Measurements from ENCODE around the gene FN1.
"Not testable (repeated sequence)": the region's sequence is repeated elsewhere in the genome, so short reads cannot be mapped to it uniquely, and the experiment has no call there.

The FN1 gene

DNA sequence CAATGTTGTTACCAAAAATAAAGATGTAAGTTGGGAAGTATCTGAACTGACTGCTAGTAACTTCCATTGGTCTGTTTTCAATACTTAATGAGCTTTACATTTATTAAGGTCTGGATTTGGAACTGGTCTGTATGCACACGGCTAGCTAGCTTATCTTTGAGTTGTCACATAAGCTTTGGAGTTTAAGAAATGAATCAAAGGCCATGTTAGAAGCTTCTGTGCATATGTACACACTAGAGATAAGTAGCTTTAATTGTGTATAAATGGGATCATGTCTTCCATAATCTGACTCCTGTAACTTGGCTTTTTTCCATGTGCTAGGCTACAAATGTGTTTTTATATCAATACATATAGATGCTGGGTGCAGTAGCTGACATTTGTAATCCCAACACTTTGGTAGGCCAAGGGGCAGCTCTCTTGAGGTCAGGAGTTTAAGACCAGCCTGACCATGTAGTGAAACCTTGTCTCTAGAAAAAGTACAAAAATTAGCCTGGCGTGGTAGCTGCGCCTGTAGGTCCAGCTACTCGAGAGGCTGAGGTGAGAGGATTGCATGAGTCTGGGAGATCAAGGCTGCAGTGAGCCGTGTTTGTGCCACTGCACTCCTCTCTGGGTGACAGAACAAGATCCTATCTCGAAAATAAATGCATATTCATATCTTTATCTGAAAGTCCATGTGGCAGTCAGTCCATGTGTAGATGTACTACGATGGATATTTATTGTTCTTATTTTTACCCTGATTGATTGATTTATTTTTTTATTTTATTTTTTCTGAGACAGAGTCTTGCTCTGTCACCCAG lies 96.8 kb downstream of the FN1 start:
- no peak for DNase-seq (ENCODE audit: low read depth)

DNA sequence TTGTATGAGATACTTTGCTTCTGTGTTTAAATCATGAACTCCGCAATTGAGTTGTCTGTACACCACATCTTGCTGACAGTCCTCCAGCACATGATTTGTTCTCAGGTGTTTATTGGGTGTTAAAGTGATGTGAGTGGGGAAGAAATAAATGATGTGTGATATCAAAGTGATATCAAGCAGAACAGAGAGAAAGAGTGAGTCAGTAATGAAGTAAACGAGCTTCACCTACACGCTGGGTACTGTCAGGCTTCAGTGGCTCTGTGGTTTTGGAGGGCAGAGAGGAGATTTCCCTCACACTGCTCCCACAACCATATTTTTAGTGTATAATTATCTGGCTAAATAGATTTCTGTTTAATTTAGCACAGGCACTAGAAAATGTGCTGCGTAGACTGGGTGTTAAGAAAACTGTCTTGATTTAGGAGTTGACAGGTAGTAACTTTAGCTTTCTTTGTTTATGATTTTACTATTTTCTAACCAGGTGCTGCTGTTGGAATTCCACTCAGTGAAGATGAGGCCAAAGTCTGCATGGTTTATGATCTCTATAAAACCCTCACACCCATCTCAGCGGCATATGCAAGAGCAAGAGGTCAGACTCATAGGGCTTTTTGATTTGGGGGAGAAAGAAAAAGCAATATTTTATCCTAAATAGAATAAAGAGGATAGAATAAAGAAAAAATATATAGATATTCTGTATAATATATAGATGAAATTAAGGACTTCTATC lies 102.8 kb downstream of the FN1 start:
- no peak for DNase-seq (ENCODE audit: low read depth)

DNA sequence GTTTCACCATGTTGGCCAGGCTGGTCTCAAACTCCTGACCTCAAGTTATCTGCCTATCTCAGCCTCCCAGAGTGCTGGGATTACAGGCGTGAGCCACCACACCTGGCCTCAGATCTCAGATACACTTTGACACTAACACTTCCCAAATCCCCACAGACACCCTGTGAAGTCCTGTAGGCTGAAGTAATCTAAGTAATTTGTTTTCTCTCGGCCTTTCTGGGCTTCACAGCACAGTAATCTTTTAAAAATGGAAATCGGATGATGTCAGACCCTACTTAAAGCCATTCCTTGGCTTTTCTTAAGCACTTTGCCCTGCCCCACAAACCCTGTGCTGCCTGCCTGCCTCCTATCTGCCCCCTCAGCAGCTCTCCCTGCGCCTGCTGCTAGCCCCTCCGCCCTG lies 107.8 kb downstream of the FN1 start:
- no peak for DNase-seq (ENCODE audit: low read depth)

DNA sequence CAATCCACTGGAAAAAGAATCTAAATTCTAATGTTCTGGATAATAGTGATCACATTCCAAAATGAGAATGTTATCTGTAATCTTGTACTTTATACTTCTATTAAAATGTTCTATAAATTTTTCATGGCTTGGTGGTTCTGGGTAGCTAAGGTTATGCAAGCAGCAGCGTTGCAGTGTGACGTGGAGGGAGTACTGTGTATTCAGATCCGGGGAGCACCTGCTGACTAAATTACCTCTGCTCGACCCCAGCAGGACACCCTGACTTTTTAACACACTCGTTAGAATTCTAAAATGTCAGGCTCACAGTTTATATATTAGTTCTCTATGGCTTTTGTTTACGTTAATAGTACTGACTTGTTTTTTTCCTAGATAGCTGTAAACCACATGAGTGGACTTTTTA lies 111.1 kb downstream of the FN1 start:
- DNase-seq (ENCODE audit: low read depth) = no peak

DNA sequence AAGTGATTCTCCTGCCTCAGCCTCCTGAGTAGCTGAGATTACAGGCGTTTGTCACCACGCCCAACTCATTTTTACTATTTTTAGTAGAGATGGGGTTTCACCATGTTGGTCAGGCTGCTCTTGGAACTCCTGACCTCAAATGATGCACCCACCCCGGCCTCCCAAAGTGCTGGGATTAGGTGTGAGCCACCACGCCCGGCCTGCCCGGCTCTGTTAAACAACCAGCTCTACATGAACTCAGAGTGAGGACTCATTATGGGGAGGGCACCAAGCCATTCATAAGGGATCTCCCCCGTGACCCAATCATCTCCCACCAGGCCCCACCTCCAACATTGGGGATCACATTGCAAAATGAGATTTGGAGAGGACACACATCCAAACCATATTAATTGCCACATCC lies 115.2 kb downstream of the FN1 start:
- no peak for DNase-seq (ENCODE audit: low read depth)

DNA sequence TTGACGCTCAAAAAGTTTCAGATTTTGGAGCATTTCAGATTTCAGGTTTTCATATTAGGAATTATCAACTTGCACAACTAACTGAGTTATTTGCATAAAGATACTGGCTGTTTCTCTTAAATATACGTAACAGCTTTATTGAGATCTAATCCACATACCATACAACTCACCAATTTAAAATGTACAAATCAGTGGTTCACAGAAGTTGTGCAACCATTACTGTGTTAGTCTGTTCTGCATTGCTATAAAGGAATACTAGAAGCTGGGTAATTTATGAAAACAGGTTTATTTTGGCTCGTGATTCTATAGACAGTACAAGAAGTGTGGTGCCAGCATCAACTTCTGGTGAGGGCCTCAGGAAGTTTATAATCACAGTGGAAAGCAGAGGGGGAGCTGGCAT lies 115.8 kb downstream of the FN1 start:
- DNase-seq (ENCODE audit: low read depth) = peak; percentile 66

DNA sequence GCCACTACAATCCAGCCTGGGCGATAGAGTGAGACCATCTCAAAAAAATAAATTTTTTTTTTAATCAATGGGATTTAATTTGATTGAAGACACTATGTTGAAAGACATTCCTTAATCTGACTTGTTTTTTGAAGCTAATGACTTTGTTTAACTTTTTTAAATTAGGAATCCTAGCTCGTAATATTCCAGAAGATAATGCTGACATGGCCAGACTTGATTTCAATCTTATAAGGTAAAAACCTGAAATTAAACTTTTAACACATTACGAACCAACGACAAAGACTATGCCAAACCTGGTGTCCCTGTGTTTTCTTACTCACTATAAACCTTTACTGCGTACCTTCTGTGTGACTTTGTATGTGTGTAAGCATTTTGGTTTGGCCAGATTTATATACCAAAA lies 116.4 kb downstream of the FN1 start:
- no peak for DNase-seq (ENCODE audit: low read depth)

DNA sequence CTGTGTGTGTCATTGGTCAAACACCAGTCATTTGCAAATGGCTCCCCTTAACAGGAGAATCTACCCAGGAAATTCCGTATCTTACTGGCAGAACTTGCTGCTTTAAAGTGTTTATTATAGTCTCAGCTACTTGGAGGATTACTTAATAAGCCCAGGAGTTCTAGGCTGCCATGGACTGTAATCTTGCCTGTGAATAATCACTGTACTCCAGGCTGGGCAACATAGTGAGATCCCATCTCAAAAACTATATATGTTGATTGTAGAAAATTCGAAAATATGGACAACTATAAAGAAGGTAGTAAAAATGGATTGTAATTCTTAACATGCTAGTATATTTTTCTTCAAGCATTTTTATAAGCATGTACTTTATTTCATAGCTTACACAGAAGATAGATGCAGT lies 119.5 kb downstream of the FN1 start:
- DNase-seq (ENCODE audit: low read depth) = no peak

DNA sequence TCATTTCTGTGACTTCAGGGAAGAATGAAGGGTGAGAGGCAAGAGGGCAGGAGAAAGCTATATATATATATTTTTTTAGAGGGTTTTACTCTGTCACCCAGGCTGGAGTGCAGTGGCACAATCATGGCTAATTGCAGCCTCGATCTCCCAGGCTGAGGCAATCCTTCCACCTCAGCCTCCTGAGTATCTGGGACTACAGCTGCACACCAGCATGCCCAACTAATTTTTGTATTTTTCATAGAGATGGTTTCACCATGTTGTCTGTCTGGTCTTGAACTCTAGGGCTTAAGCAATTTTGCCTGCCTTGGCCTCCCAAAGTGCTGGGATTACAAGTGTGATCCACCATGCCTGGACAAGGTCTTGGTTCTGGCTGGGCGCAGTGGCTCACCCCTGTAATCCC lies 120.6 kb downstream of the FN1 start:
- DNase-seq (ENCODE audit: low read depth) = no peak

DNA sequence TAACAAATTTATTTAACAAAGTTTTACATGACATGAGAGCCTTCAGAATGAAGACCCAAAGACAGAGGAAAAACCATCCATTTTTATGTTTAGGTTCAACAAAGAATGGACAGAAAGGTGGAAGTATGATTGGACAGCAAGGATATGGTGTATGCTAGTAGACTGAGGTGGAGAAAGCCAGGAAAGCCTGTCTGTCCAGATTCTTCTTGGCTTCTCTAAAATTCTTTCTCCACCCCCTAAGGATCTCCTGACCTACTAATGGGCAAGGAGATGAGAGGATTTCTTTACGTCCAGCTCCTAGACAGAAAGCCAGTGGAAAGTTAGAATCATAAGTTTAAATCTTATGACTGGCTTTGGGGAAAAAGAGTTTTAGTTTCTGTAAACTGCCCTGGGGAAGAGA lies 121.0 kb downstream of the FN1 start:
- DNase-seq (ENCODE audit: low read depth) = no peak

DNA sequence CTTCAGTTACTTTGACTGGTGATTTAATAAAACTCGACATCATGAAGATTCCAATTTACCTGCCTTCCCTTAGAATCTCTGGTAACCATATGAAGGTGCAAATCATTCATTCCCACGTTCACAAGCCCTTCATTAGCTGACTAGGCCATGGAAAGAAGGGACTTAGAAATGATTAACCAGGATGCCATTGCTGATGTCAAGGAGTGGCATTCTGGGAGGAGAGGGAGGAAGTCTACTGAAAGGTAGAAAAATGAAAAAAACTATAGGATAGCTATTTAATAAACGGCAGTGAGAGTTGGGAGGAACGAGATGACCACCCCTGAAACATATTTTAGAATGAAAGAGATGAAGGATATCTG lies 122.6 kb downstream of the FN1 start:
- DNase-seq (ENCODE audit: low read depth) = no peak

DNA sequence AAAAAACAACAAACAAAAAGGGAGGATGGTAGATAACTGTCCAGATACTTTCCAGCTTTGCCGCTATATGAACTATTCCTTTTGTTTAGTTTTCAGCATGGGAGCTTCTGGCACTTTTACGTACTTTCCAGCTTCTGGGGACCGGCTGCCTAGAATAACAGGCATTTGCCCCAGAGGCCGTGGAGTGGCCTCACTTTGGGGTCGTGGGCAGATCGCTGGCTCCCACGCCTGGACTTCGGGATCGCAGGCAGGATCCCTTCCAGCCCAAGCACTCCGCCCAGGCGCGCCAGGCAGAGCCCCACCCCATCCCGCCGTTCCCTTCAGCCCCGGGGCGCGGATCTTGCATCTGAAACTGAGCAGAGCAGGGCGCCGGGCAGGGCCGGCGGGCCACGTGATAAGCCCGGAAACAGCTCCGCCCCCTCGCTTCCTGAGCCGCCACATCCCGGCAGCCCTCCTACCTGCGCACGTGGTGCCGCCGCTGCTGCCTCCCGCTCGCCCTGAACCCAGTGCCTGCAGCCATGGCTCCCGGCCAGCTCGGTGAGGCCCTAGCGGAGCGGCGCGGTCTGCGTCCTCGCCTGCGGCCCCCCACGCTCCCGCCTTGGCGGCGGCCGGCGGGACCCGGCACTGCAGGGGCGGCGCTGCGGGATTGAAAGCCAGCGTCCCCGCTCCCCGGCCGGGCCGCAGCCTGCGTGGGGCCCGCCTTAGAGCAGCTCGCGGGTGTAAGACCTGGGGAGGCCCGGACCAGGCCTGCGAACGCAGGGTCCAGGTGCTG lies 124.1 kb downstream of the FN1 start, which contains the start of gene ATIC:
Gene ATIC (plus strand): TSS at position 435 of the 772 bp plus-strand sequence. CDS start 84 bp downstream, at position 519.
- DNase-seq (ENCODE audit: low read depth) = peak; percentile 94

DNA sequence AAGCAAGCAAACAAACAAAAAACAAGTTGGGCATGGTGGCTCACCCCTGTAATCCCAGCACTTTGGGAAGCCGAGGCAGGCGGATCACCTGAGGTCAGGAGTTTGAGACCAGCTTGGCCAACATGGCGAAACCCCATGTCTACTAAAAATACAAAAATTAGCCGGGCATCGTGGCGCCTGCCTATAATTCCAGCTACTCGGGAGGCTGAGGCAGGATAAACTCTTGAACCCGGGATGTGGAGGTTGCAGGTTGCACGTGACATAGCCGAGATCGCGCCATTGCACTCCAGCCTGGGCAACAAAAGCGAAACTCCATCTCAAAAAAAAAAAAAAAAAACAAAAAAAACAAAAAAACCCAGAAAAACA lies 124.6 kb downstream of the FN1 start:
- not testable (repeated sequence) for DNase-seq (ENCODE audit: low read depth)

All from iris pigment epithelial cell (primary cell).